PC-9 (cell line): ENCODE results near the gene RAET1E. TPM values are rescaled to one million over a fixed set of nuclear protein-coding genes. Genes with fewer than 3 reads are reported as not detected.

Experiments used
- BruUV-seq: library from RNA; stranded (reverse); fragments of 400-500 nt; replicated peaks from 2 replicates; lab custom pipeline; 2021; lab: Mats Ljungman, UMichigan
- CTCF ChIA-PET: fragments of 300-600 bp; sonication (Branson Sonifier 250); formaldehyde crosslinking; loops from one replicate; lab custom pipeline; 2022; ENCODE audit warnings: antibody characterized with exemption; lab: Charles Lee
- POLR2A ChIA-PET: fragments of 300-600 bp; sonication (Branson Sonifier 250); formaldehyde crosslinking; loops from one replicate; lab custom pipeline; 2022; ENCODE audit warnings: antibody characterized with exemption; ENCODE audit not compliant: unreplicated experiment; lab: Charles Lee
- DNase-seq, 2 experiments: peaks; one replicate each; pipeline versions ENCODE4 v3.0.0 to v3.0.0-alpha.2; 2015 to 2022; ENCODE audit warnings: mixed read lengths in 1 of 2
- H2AFZ ChIP-seq: fragments of 200-600 bp; sonication (generic); 2 replicates; pipeline ENCODE4 v1.8.1; 2017; ENCODE audit warnings: antibody characterized with exemption
- H3F3A ChIP-seq: fragments of 200-600 bp; sonication (generic); 2 replicates; pipeline ENCODE4 v1.8.1; 2017; ENCODE audit warnings: antibody characterized with exemption, mild to moderate bottlenecking, low read depth; ENCODE audit not compliant: insufficient read depth
- H3K27ac ChIP-seq: fragments of 200-600 bp; sonication (generic); 2 replicates; pipeline ENCODE4 v1.6.1; 2016; ENCODE audit warnings: mixed run types
- H3K27me3 ChIP-seq: fragments of 200-600 bp; sonication (generic); 2 replicates; pipeline ENCODE4 v1.6.1; 2016; ENCODE audit warnings: low read depth, mixed run types; ENCODE audit not compliant: insufficient read depth
- H3K36me3 ChIP-seq: fragments of 200-600 bp; sonication (generic); 2 replicates; pipeline ENCODE4 v1.6.1; 2016; ENCODE audit warnings: low read depth, mixed run types
- H3K4me1 ChIP-seq: fragments of 200-600 bp; sonication (generic); replicated peaks from 2 replicates; pipeline ENCODE4 v1.6.1; 2016; ENCODE audit warnings: mixed run types; ENCODE audit not compliant: insufficient read depth
- H3K4me2 ChIP-seq: fragments of 200-600 bp; sonication (generic); 2 replicates; pipeline ENCODE4 v1.6.1; 2017; ENCODE audit warnings: mixed run types
- H3K4me3 ChIP-seq: fragments of 200-600 bp; sonication (generic); 2 replicates; pipeline ENCODE4 v1.6.1; 2016; ENCODE audit warnings: mixed run types
- H3K79me2 ChIP-seq: fragments of 200-600 bp; sonication (generic); 2 replicates; pipeline ENCODE4 v1.6.1; 2017; ENCODE audit warnings: low read depth, mixed run types
- H3K9me2 ChIP-seq: fragments of 200-600 bp; sonication (generic); 2 replicates; pipeline ENCODE4 v1.8.1; 2017; ENCODE audit warnings: mild to moderate bottlenecking; ENCODE audit not compliant: insufficient read depth
- H3K9me3 ChIP-seq: fragments of 200-600 bp; sonication (generic); 2 replicates; pipeline ENCODE4 v1.8.1; 2016; ENCODE audit warnings: low read depth; ENCODE audit not compliant: insufficient read depth
- H4K20me1 ChIP-seq: fragments of 200-600 bp; sonication (generic); 2 replicates; pipeline ENCODE4 v1.8.1; 2017; ENCODE audit not compliant: insufficient read depth
- CTCF ChIP-seq: fragments of 200-600 bp; sonication (generic); conservative IDR thresholded peaks from 2 replicates; pipeline ENCODE4 v1.6.1; 2017; ENCODE audit warnings: mixed run types, antibody characterized with exemption, mild to moderate bottlenecking, moderate library complexity
- EZH2 ChIP-seq: fragments of 200-600 bp; sonication (generic); IDR thresholded peaks from 2 replicates; pipeline ENCODE4 v1.8.0; 2017; ENCODE audit warnings: antibody characterized with exemption, low read depth
- intact Hi-C: fragments of 100-400 bp; cut with micrococcal nuclease; formaldehyde crosslinking; loops from one replicate; pipeline ENCODE4 v1.10.0; 2022; ENCODE audit not compliant: unreplicated experiment
- total RNA-seq: library from RNA; stranded (reverse); gene quantifications from 2 replicates; pipeline ENCODE4 v1.2.3, GENCODE V29; 2021

The RAET1E gene
- total RNA-seq, 1 experiment from 2014 or later, result 0.20 TPM

GRCh38 chr6:149907317-149907716, 9.4 kb upstream of the RAET1E start:
- POLR2A ChIA-PET, result no interaction called here

GRCh38 chr6:149906405-149906804, 8.5 kb upstream of the RAET1E start:
- intact Hi-C loops, result no loop called here
- BruUV-seq, result no TSS peak
- ChIA-PET CTCF (no interaction called here), POLR2A (no interaction called here)
- Histone ChIP-seq H3K4me2 (no peak overlapping the region), H3K9me3 (no peaks in the 10 kb centered on the region; the same call in 1 of the 2 replicates), H3F3A (no peaks in the 10 kb centered on the region), H3K79me2 (no peaks in the 10 kb centered on the region), H3K27me3 (no peaks in the 10 kb centered on the region), H3K4me3 (no peak overlapping the region), H4K20me1 (no peaks in the 10 kb centered on the region), H3K36me3 (no peaks in the 10 kb centered on the region), H3K4me1 (no peaks in the 10 kb centered on the region), H3K9me2 (no peaks in the 10 kb centered on the region), H2AFZ (no peak overlapping the region), H3K27ac (no peak overlapping the region)
- DNase-seq, result no peak
- TF ChIP-seq CTCF, result no peak
- TF ChIP-seq EZH2, result no peak

More at GRCh38 chr6:149907317-149907716, 9.4 kb upstream of the RAET1E start:
- CTCF ChIA-PET, result no interaction called here
- H3K27ac ChIP-seq, result no peak overlapping the region
- no peaks in the 10 kb centered on the region; the same call in 1 of the 2 replicates for H3K9me3 ChIP-seq
- DNase-seq, result no peak
- intact Hi-C loops, result no loop called here
- H3K27me3 ChIP-seq, result no peaks in the 10 kb centered on the region
- H4K20me1 ChIP-seq, result no peaks in the 10 kb centered on the region
- no TSS peak for BruUV-seq
- H3K4me1 ChIP-seq, result no peaks in the 10 kb centered on the region
- no peaks in the 10 kb centered on the region for H3K36me3 ChIP-seq
- no peak for TF ChIP-seq CTCF
- TF ChIP-seq EZH2, result no peak
- H2AFZ ChIP-seq, result no peak overlapping the region
- H3K79me2 ChIP-seq, result no peaks in the 10 kb centered on the region
- H3F3A ChIP-seq, result no peaks in the 10 kb centered on the region
- no peak overlapping the region for H3K4me3 ChIP-seq
- H3K9me2 ChIP-seq, result no peaks in the 10 kb centered on the region
- H3K4me2 ChIP-seq, result no peak overlapping the region

- H3F3A ChIP-seq, result no peaks in the 10 kb centered on the region
- no peak overlapping the region for H3K4me2 ChIP-seq
- intact Hi-C loops, result no loop called here
- H3K79me2 ChIP-seq, result no peaks in the 10 kb centered on the region
- POLR2A ChIA-PET, result no interaction called here
- no peaks in the 10 kb centered on the region; the same call in 1 of the 2 replicates for H3K9me3 ChIP-seq
- no peaks in the 10 kb centered on the region for H3K36me3 ChIP-seq
- no peaks in the 10 kb centered on the region for H3K4me1 ChIP-seq
- TF ChIP-seq CTCF (no peak), EZH2 (no peak)
- BruUV-seq, result no TSS peak
- no peak for DNase-seq
- H2AFZ ChIP-seq, result no peak overlapping the region
- H3K9me2 ChIP-seq, result no peaks in the 10 kb centered on the region
- H3K4me3 ChIP-seq, result no peak overlapping the region
- H3K27me3 ChIP-seq, result no peaks in the 10 kb centered on the region
- no peak overlapping the region for H3K27ac ChIP-seq
- H4K20me1 ChIP-seq, result no peaks in the 10 kb centered on the region
- CTCF ChIA-PET, result no interaction called here
Observed at GRCh38 chr6:149905911-149906371, 8.0 kb upstream of the RAET1E start.
